HG02970 (cell line): ENCODE measurements around the gene HSPA12A.

ENCODE experiments used
- ATAC-seq: cut with Tn5 transposase; IDR thresholded peaks from one replicate; pipeline ENCODE4 v1.9.1; 2021; ENCODE audit warnings: mild to moderate bottlenecking, moderate library complexity, moderate number of reproducible peaks; ENCODE audit not compliant: unreplicated experiment, low FRiP score

The HSPA12A gene

DNA sequence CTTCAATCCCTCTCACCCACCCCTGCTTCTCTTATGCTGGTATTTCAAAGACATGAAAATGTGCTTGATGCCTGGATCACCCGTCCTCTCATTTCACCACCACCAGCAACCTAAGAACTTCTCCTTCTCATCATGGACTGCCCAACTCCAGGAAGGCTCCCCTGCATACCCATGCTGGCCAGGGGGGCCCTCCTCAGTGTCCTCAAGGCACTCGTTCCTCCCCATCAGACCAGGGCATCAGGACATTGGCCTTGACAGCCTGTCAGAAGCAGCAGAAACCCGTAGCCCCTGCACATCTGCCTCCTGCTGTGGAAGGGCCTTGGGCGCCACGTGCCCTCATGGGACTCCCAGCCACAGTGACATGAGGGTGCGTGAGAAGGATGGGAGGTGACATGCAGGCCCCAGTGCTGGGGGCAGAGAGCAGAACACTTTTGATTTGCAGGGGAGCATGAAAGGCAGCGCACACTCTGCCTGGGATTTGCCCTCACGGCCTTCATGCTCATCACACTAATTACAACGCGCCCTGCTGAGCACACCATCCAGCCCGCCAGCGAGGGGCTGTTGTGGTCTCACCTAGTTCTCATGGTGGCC is 1.9 kb upstream of the HSPA12A start:
- ATAC-seq, result no peak

DNA sequence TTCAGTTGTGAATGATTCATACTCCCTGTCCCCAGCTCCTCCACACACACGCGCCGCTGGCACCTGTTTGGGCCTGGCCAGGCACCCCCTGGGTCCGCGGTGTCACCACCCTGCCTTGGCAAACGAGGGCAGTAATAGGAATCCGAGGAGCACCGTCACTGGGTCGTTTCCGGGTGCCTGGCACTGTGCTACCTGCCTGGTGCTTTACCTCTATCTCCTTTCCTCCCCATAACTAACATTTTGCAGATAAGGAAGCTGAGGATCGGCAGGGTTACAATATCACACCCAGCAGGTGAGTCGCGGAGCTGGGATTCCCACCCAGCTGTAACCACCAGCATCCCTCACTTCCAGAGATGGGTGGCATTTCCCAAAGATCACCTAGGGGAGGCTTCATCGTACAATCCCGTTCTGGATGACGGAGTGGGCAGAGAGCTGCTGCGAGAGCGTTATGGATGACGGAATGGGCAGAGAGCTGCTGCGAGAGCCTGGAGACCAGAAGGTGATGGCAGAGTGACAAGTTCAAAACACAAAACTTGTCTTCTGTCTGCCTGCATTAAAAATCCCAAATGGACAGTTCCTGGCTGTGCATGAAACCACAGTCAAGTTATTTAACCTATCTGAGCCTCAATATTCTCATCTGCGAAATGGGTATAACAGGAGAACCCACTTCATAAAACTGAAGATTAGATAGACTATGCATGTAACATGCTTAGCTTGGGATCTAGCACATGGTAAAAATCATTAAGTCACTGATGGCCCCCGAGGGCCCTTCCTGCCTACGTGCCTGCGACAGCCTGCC is 1.1 kb upstream of the HSPA12A start:
- no peak for ATAC-seq

DNA sequence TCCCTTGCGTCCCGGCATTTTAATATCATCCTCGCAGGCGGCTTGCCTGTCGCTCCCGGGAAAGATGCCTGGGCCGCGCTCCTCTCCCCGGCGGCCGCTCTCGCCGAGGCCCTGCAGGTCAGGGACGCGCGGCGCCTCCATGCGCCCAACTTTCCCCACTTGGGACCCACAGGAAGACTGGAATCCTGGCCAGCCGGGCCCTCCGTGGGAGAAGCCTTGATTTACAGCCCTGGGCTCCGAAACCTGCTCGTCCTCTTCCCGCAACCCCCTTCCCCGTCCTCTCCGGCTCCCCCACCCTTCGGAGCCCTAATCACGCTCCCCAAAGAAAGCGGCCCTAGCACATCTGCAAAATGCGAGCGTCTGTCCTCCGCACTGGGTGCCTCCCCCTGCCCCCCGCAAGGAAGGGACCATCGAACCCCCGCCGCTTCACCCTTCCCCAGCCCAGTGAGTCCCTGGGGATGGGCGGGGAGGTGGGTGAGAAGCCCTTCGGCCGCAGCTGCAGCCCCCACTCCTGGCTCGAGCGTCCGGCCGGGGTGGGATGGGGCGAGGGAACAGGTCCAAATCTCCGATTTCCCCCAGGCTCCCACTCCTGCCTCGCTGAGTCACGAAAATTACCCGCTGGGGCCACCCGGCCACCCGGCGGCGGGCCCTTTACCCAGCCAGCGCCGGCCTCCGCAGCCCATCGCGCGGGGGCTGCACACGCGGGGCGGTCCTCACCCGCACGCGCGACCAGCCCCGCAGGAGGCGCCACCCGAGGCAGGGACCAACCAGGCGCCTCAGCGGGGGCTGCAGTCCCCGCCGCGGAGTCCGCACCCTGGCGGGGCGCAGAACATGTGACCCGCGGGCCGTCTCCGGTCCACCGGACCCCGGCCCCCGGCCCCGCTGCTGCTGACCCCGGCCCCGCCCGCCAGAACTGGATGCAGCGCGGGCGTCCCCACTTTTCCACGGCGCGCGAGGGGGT is 695 bp downstream of the HSPA12A start:
- ATAC-seq, result peak; percentile 4

DNA sequence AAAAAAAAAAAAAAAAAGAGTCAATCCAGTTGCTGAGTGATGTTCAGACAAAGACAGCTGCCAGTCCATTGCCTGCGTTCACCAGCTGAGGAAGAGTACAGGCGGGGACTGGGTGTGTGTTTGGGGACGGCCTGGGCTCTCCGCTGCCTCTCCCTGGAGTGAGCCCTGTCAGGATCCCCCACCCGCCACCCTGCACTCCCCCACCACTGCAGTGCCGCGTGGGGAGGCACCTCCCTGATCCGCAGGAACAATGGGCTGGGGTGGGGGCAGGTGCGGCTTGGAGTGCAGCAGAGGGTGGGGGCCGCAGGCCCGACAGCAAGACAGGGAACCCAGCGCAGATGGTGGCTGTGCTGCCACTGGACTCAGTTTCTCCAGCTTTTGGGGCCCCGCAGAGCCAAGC is 1.4 kb downstream of the HSPA12A start:
- ATAC-seq, result no peak

DNA sequence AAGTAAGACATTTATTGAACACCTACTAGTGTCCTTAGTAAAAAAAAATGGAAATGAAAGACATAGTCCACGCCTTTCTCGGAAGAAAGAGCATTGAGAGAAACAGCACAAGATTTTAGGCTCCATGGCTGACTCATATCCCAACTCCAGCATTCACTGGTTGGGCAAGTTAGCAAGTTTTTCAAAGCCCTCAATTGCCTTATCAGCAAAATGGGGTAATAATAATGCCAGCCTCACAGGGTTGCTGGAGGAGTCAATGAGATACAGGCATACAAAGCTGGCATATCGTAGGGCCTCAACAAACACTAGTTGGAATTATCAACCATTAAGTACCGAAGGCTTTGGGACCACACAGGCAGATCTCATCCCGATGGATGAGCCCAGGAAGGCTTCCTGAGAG is 4.0 kb downstream of the HSPA12A start:
- no peak for ATAC-seq

DNA sequence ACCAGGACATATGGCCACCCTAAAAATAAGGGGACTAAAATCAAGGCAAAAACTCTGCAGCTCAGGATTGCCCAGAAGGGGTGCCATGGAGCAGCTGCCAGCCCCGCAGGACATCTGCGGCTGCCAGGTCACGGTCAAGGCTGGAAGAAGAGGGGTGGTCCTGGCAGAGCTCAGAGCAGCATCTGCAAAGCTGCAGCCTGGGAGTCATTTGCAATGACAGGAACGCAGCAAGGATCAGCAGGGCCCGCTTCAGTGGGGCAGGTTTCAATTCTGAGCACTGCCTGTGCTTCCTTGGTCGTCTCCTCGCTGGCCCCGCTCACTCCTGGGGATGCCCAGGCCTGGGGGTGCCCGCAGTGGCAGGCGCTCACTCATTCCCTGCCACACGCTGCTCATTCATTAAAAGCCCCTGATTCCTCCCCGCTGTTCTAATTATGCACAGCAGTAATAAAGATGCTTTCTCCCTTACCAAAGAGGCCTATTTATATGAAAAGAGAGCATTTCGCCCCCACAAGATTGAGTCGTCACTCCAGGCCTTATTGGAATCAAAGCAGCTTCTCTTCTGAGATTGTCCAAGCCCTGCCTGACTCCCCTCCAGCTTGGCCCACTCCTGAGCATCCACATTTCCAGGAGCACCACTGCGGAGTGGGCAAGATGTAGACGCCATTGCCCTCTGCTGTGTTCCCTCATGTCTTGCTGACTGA is 4.6 kb downstream of the HSPA12A start:
- ATAC-seq, result no peak

DNA sequence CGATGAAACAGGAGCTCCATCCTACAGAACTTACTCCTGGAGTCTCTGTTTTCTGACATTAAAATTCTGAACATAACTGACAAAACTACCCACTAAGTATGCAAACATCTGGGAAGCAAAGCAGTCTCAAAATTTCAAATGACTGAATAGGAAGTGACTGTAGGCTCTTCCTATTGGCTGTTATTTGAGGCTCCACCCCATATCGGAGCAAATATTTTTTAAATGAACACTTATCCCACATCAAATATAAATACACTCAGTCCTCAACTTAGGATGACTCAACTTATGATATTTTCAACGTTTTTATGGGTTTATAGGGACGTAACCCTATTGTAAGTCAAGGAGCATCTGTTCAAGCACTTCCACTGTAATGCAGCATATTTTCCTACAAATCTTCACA is 8.8 kb downstream of the HSPA12A start:
- ATAC-seq, result no peak

DNA sequence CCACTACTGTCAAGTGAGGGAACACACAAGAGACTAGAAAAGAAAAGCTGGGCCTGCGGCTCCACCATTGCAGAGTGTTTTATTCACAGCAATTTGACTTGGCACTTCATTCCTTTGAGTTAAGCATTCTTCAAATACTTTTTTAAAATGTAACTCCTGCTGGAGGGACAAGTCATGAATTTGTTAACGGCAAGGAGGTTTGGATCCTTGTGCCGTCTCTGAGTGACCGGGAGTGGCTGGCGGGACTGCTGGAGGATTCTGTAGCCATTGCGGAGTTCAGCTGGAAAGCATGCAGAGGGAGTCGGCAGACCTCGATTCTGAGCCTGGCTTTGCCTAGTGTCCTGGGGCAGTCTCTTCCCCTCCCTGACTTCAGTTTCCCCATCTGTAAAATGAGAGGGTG is 9.8 kb downstream of the HSPA12A start:
- no peak for ATAC-seq

DNA sequence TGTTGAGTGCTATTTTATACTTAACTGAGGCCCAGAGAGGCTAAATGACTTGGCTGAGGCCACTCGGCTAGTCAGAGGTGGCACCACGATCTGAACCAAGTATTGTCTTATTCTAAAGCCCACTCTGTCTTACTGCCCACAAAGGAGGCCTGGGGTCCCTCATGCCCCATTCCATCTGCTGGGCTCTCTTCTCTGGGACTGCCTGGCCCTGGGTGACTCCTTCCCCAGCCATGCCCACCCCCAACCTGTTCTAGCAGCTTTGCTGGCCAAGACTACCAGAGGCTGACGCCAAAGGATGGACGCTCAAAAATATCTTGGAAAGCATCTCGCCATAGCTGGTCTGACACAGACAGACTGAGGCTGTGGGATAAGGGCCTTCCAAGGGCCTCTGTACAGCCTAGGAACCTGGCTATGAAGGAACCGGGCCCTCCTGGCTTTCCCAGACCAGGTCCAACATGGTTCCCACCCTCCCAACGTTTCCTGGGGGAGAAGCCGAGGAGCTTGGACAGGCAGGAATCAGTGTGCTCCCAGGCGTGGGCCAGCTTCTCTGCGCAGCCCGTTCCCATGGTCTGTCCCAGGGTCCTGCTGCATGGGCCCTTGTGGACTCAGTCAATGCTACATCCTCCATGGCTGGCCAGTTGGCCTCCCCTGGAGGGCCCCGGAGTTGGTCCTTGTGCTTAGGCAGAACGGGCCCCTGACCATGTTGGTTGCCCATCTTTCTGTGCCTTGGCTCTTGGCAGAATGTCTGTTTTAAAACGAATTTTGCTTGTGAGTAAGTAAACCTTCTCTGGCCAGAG is 11.7 kb downstream of the HSPA12A start:
- ATAC-seq, result no peak

DNA sequence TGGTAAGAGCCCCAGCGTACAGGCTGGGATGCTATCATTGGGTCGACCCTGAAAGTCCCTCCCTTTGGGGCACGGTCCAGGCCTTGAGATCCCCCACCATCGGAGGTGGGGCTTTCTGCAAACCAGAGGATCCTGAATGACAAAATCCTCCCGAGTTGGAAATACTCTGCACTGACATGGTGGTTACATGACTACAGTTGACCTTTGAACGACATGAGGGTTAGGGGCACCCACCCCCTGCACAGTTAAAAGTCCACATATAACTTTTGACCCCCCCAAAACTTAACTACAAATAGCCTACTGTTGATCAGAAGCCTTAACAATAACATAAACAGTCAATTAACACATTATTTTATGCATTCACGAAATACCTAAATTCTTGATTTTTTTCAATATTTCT is 13.1 kb downstream of the HSPA12A start:
- ATAC-seq, result no peak

DNA sequence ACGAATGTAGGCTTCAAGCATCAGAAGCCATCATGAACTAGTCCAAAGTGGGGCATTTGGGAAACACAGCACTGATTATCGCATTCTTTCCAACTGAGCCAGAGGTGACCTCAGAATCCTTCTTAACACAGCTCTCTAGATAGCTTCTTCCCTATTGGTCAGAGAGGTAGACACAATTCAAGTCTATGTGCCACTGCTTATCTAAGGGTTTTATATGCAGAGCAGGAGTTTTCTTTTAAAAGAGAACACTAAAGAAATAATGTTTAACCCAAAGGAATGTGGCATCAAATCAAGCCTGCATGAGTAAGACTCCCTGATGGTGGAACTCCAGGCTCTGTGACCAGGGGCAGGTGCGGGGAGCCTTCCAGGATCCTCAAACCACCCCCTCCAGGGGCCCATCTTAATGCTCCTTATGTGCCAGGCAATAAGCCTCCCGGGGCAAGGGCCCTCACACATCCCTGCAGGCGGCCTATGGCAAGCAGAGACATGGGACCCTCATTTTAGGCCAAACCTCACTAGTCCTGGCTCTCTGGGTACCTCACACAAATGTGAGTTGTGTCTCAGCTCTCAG is 13.8 kb downstream of the HSPA12A start:
- ATAC-seq, result no peak

DNA sequence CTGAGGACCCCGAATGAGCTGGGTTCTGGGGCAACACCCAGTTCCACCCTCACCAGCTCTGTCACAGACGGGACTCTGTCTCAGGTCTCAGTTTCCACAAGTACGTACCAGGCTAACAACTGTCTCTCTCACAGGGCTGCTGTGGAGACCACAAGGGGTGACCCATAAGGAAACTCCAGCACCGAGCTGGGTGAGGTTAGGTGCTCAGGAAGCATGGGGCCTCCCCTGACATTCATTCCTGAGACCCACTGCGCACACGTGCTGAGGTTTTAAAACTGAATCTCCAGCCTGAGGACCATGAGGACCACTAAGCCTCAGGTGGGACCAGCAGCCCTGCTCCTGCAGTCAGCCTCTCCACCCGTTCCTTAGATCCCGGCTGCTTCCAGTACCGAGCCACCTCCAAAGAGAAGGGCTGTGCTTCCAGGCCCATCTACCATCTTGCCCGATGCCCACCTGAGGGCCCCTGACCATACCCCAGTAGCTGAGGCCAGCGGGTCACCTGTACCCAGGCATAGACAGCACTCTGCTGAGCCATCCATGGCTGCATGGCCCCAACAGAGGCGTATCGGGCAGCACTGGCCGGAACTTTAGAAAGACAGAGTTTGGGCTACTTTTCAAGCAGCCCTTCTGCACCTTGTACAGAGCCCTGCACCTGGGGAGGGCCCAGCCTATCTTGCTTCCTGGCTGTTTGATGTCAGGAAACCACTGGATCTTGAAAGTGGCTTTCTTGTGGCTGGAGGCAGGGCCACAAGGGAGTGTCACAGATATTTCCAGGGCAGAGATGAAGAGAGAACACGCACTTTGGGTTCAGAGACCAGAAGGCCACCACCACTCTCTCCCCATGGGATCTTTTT is 18.7 kb downstream of the HSPA12A start:
- no peak for ATAC-seq

DNA sequence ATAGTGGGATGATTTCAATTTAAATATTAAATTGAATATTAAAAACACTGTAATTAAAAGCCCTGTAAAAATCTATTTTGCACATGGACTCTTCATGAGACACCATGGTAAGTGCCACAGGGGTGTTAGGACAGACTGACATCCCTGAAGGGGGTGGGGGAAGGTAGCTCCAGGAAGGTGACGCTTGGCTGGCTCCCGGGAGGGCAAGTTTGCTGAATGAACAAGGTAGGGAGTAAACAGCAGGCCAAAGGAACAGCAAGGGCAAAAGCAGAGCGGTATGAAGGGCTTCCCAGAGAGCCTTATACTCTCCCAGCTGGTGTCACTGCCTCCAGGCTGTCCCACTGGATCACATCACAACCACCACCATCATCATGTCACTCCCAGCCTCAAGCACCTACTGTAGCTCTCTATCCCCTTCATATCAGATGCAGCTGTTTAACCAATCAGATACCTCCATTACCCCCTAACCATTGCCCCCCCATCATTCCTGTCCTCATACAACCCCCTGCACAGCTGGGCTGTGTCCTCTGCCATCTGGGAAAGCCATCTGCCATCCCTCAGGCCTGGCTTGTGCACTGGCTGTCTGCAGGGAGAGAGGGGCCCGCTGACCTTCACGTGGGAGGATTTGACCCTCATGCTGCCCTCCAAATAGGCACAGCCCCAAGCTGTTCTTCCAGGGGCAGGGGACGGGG is 19.5 kb downstream of the HSPA12A start:
- no peak for ATAC-seq

DNA sequence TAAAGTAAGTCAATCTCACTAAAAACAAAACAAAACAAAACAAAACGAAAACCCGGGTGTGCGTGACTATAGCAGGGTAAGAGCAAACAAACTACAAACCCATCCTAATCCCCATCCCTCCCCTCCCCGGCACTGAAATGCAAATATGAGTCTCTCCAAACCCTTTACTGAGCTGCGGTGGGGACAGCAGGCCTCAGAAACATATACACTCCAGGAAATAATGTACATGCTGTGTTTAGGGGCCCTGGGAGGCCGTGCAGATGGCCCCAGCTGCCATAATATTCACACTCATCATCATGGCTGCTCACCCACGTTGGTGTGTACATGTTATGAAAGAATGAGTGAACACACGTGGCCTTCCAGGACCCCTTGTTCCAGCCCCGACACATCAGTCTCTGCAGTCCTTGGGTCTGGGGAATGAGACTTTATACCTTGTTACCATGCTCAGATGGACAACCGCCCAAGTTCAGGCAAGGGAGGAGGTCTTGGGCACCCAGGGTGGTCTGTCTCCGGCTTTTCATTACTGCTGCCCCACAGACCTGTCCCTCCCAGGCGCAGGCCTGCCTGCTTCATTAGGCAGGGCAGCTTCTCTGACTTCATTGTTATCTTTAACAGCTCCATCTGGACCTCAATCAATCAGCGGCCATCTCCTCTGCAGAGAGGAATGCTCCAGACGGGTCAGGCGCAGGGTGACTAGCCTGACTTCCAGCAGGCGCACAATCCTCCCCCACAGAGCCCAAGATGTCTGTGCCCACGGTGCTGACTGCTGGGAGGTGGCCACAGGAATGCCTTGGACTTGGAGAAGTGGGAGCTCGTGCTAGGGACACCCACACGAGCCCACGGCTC is 20.6 kb downstream of the HSPA12A start:
- ATAC-seq, result no peak

DNA sequence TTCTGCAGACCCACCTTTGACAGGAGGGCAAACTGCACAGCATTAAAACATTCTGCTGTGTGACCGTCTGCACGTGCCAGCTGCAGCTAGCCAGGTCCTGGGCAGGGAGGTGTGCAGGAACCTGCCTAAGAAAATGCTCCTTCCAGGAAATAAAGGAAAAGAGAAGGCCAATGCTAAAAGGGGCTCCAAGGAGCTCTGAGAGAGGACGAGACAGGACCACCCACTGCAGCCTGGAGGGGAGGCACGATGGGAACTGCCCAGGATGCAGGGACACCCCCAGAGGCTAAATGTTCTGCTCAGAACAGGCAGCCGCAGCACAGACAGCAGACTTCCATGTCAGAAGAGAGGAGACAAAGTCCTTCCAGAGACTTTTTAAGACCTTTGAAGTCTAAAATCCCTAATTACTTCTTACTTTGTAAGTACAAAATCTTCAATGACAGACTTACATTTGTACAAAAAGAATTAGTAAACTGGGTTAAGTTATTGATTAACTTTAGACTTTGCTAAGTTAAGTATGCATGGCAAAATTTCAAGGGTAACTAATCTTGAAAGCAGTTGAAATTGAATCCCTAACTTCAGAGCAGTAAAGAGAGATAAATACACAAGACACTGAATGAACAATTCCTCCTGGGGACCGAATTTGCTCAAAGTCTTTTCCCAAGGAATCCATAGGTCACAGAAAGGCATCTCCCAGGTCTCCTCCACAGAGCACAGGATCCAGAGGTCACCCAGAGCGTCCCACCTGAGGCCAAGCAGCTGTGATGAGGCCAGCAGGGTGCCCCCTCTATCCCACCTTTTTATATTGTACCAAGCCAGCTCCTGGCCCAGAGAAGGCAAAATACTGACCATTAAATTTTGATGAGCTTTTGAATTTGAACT is 21.5 kb downstream of the HSPA12A start:
- ATAC-seq, result no peak

DNA sequence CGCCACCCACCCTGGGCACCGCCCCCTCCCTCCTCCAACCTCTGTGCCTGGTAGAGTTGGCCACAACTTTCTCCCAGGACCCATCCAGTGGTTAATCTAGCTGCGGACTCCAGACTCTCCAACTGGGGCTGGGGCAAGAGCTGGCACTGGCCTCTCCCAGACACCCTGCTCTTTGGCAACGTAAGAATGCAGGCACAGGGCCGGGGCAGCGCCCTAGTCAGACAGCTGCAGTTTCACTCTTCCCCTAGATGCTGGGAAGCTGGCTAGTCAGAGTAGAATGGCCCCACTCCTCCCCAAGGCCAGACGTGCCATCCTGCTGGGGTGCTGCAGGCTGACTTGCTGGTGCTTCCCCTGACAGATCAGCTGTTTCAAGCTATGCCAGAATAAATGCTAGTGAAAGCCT is 22.1 kb downstream of the HSPA12A start:
- no peak for ATAC-seq
